CD14-positive monocyte (primary cell): ENCODE measurements around the gene SYNPO2. TPM values are rescaled to one million over a fixed set of nuclear protein-coding genes. Genes with fewer than 3 reads are reported as not detected.

Source experiments
- DNase-seq, 3 donors: peaks; one replicate each; pipeline ENCODE4 v3.0.0-alpha.2; 2011 to 2022
- H2AFZ ChIP-seq: 2 replicates; pipeline ENCODE4 v1.6.0; 2012; ENCODE audit warnings: mild to moderate bottlenecking, low read depth, low read length, inconsistent platforms; ENCODE audit not compliant: insufficient read depth, poor library complexity, severe bottlenecking
- H3K27ac ChIP-seq, 2 donors: 1 replicate in 1 of 2; 2 replicates in 1 of 2; pipeline ENCODE4 v1.5.1; 2012 to 2013; ENCODE audit warnings: low read length in 2 of 2, control low read depth in 1 of 2, inconsistent platforms in 1 of 2, low read depth in 1 of 2, mild to moderate bottlenecking in 1 of 2
- H3K27me3 ChIP-seq, 2 donors: one replicate each; pipeline versions ENCODE4 v1.6.0 to v1.6.1; 2011 to 2013; ENCODE audit warnings: low read length in 2 of 2; ENCODE audit not compliant: control insufficient read depth in 2 of 2, insufficient read depth in 2 of 2
- H3K36me3 ChIP-seq, 2 donors: replicated peaks in 1 of 2; 1 replicate in 1 of 2; 2 replicates in 1 of 2; pipeline versions ENCODE4 v1.5.1 to v1.6.1; 2012 to 2013; ENCODE audit warnings: low read length in 2 of 2, control low read depth in 1 of 2, inconsistent platforms in 1 of 2, mild to moderate bottlenecking in 1 of 2; ENCODE audit not compliant: insufficient read depth in 2 of 2, control insufficient read depth in 1 of 2
- H3K4me1 ChIP-seq, 2 donors: 1 replicate in 1 of 2; 2 replicates in 1 of 2; pipeline versions ENCODE4 v1.5.1 to v1.6.1; 2012 to 2013; ENCODE audit warnings: low read length in 2 of 2, control low read depth in 1 of 2, inconsistent platforms in 1 of 2, mild to moderate bottlenecking in 1 of 2, moderate library complexity in 1 of 2; ENCODE audit not compliant: insufficient read depth in 2 of 2, control insufficient read depth in 1 of 2
- H3K4me2 ChIP-seq: replicated peaks from 2 replicates; pipeline ENCODE3; 2012; ENCODE audit warnings: low read length, moderate library complexity, mild to moderate bottlenecking; ENCODE audit not compliant: poor library complexity, severe bottlenecking; ENCODE audit errors: extremely low read depth
- H3K4me3 ChIP-seq, 3 experiments: fragments of 200-600 bp in 1 of 3; sonication (generic) in 1 of 3; replicated peaks in 1 of 3; 1 replicate in 2 of 3; 2 replicates in 1 of 3; pipeline ENCODE4 v1.5.1; 2011 to 2013; ENCODE audit warnings: low read length in 3 of 3, mild to moderate bottlenecking in 3 of 3, control low read depth in 2 of 3, low read depth in 2 of 3, inconsistent platforms in 1 of 3, moderate library complexity in 1 of 3
- H3K79me2 ChIP-seq: 2 replicates; pipeline ENCODE4 v1.6.0; 2012; ENCODE audit warnings: mild to moderate bottlenecking, control low read depth, inconsistent platforms, low read length, moderate library complexity; ENCODE audit not compliant: insufficient read depth
- H3K9ac ChIP-seq: 2 replicates; pipeline ENCODE4 v1.6.0; 2017; ENCODE audit warnings: low read length, mild to moderate bottlenecking; ENCODE audit not compliant: insufficient read depth, poor library complexity, severe bottlenecking
- H3K9me3 ChIP-seq, 2 donors: replicated peaks in 1 of 2; 1 replicate in 1 of 2; 2 replicates in 1 of 2; pipeline versions ENCODE4 v1.5.1 to v1.6.1; 2012 to 2013; ENCODE audit warnings: low read length in 2 of 2, control low read depth in 1 of 2; ENCODE audit not compliant: control insufficient read depth in 1 of 2, insufficient read depth in 1 of 2
- H4K20me1 ChIP-seq: 2 replicates; pipeline ENCODE4 v1.6.0; 2012; ENCODE audit warnings: mild to moderate bottlenecking, low read length, control low read depth, moderate library complexity; ENCODE audit not compliant: insufficient read depth
- H3K27ac Mint-ChIP-seq, 7 donors: one replicate each; pipeline ENCODE4 v1.8.0; 2020; ENCODE audit warnings: mild to moderate bottlenecking in 7 of 7, mixed read lengths in 7 of 7, moderate library complexity in 6 of 7, inconsistent platforms in 2 of 7
- H3K27me3 Mint-ChIP-seq, 3 donors: one replicate each; pipeline ENCODE4 v1.8.0; 2021 to 2022; ENCODE audit warnings: low read depth in 3 of 3, mild to moderate bottlenecking in 3 of 3, mixed read lengths in 3 of 3, moderate library complexity in 3 of 3, inconsistent platforms in 1 of 3
- H3K36me3 Mint-ChIP-seq, 2 donors: one replicate each; pipeline ENCODE4 v1.8.0; 2020; ENCODE audit warnings: mixed read lengths in 2 of 2, inconsistent platforms in 1 of 2, mild to moderate bottlenecking in 1 of 2
- H3K4me1 Mint-ChIP-seq: one replicate; pipeline ENCODE4 v1.8.0; 2020; ENCODE audit warnings: mild to moderate bottlenecking, mixed read lengths
- H3K4me3 Mint-ChIP-seq, 2 donors: one replicate each; pipeline ENCODE4 v1.8.0; 2020; ENCODE audit warnings: mild to moderate bottlenecking in 2 of 2, mixed read lengths in 2 of 2, moderate library complexity in 1 of 2
- H3K9me3 Mint-ChIP-seq, 7 donors: one replicate each; pipeline ENCODE4 v1.8.0; 2020 to 2022; ENCODE audit warnings: mixed read lengths in 7 of 7, mild to moderate bottlenecking in 6 of 7, moderate library complexity in 6 of 7, inconsistent platforms in 2 of 7
- CTCF ChIP-seq: fragments of 200-600 bp; IDR thresholded peaks from one replicate; pipeline ENCODE4 v1.8.0; 2022; ENCODE audit warnings: antibody characterized with exemption, mild to moderate bottlenecking
- WGBS: methylation state at CpG from one replicate; pipeline ENCODE4 v1.1.5; 2013; ENCODE audit warnings: missing lambda C conversion rate; ENCODE audit not compliant: insufficient coverage; 5-methylcytosine and 5-hydroxymethylcytosine counted together
- intact Hi-C, 2 donors: fragments of 100-400 bp; cut with micrococcal nuclease; formaldehyde crosslinking; loops; one replicate each; pipeline versions ENCODE4 v1.15.0 to v1.15.1; 2023
- polyA plus RNA-seq, 3 donors: library from polyadenylated mRNA; depleted of rRNA in 1 of 3; unstranded in 2 of 3; stranded (reverse) in 1 of 3; fragments of 300-500 nt in 2 of 3; fragments of >200 nt in 1 of 3; fragmentation: Illumina TruSeq in 2 of 3; gene quantifications; 1 replicate in 2 of 3; 2 replicates in 1 of 3; pipeline ENCODE4 v1.2.3, GENCODE V29; 2012 to 2021

Gene SYNPO2
- polyA plus RNA-seq, 3 donors, result 0.04 TPM; not detected in 2

- peaks cover 14% of the 10 kb centered on the region for H3K4me1 Mint-ChIP-seq
- no peak overlapping the region for H3K4me3 Mint-ChIP-seq
- Histone ChIP-seq H3K4me1 (peaks cover 6 to 8% of the 10 kb centered on the region in 2 donors), H3K4me2 (no peak overlapping the region), H3K27ac (no peak overlapping the region), H3K9ac (no peak overlapping the region), H3K36me3 (no peaks in the 10 kb centered on the region), H3K27me3 (no peaks in the 10 kb centered on the region), H4K20me1 (no peaks in the 10 kb centered on the region), H3K4me3 (no peak overlapping the region), H3K79me2 (no peaks in the 10 kb centered on the region), H3K9me3 (no peaks in the 10 kb centered on the region), H2AFZ (no peak overlapping the region)
- intact Hi-C loops, result no loop called here
- H3K27me3 Mint-ChIP-seq, result peaks cover 0 to 8% (median 3%) of the 10 kb centered on the region in 3 donors
- DNase-seq, result no peak
- H3K27ac Mint-ChIP-seq, result no peak overlapping the region
- no peaks in the 10 kb centered on the region for H3K36me3 Mint-ChIP-seq
- WGBS, result 97% methylated on average over 6 of the region's 7 CpGs
- TF ChIP-seq CTCF, result no peak
- H3K9me3 Mint-ChIP-seq, result no peaks in the 10 kb centered on the region
Measured at GRCh38 chr4:118848242-118848641, 40.4 kb upstream of the SYNPO2 start.

GRCh38 chr4:118848901-118849300 is 39.8 kb upstream of the SYNPO2 start:
- no peak overlapping the region for H3K4me3 ChIP-seq
- H3K36me3 Mint-ChIP-seq, result no peaks in the 10 kb centered on the region
- peaks cover 0 to 8% (median 3%) of the 10 kb centered on the region in 3 donors for H3K27me3 Mint-ChIP-seq
- H3K36me3 ChIP-seq, result no peaks in the 10 kb centered on the region
- intact Hi-C loops, result no loop called here
- H3K79me2 ChIP-seq, result no peaks in the 10 kb centered on the region
- TF ChIP-seq CTCF, result no peak
- H2AFZ ChIP-seq, result peak overlapping the region; percentile 11
- no peak overlapping the region for H3K27ac Mint-ChIP-seq
- H3K9me3 Mint-ChIP-seq, result no peaks in the 10 kb centered on the region
- H3K9me3 ChIP-seq, result no peaks in the 10 kb centered on the region
- no peaks in the 10 kb centered on the region for H3K27me3 ChIP-seq
- no peak overlapping the region for H3K9ac ChIP-seq
- H4K20me1 ChIP-seq, result no peaks in the 10 kb centered on the region
- no peak overlapping the region for H3K4me2 ChIP-seq
- DNase-seq, result no peak
- H3K4me1 Mint-ChIP-seq, result peaks cover 14% of the 10 kb centered on the region
- H3K4me1 ChIP-seq, result peaks cover 6 to 8% of the 10 kb centered on the region in 2 donors
- H3K27ac ChIP-seq, result no peak overlapping the region
- H3K4me3 Mint-ChIP-seq, result no peak overlapping the region
